SIG-M5 treated with dmso at 0.1 percent for 504 hours (cell line): ENCODE data around the gene SOAT2.
A peak's percentile ranks its signal among the peaks of the same experiment; 100 is the strongest.

Source experiments
- DNase-seq: peaks from one replicate; lab custom pipeline; 2025; ENCODE audit not compliant: unreplicated experiment; lab: John Stamatoyannopoulos, UW

Gene SOAT2

GRCh38 chr12:53064613-53065436 lies 38.5 kb upstream of the SOAT2 start:
- no peak for DNase-seq

GRCh38 chr12:53065470-53065869 lies 37.8 kb upstream of the SOAT2 start:
- DNase-seq, result no peak

GRCh38 chr12:53065975-53066931 lies 37.0 kb upstream of the SOAT2 start:
- DNase-seq, result peak; percentile 56

GRCh38 chr12:53067074-53067992 lies 36.0 kb upstream of the SOAT2 start:
- DNase-seq, result no peak

- no peak for DNase-seq
These were observed 35.1 kb upstream of the SOAT2 start for GRCh38 chr12:53067993-53068770.

- no peak for DNase-seq
These were observed 34.3 kb upstream of the SOAT2 start for GRCh38 chr12:53068811-53069585.

- DNase-seq, result no peak
These were observed 33.5 kb upstream of the SOAT2 start for GRCh38 chr12:53069621-53070410.

- no peak for DNase-seq
These were observed 32.3 kb upstream of the SOAT2 start for GRCh38 chr12:53070877-53071492.

GRCh38 chr12:53071591-53072551 lies 31.4 kb upstream of the SOAT2 start:
- DNase-seq, result no peak

GRCh38 chr12:53073881-53074280 lies 29.4 kb upstream of the SOAT2 start:
- DNase-seq, result no peak

- DNase-seq, result no peak
These were observed 28.8 kb upstream of the SOAT2 start for GRCh38 chr12:53074283-53074998.

GRCh38 chr12:53074999-53075370 lies 28.3 kb upstream of the SOAT2 start:
- DNase-seq, result no peak

GRCh38 chr12:53076461-53076860 lies 26.8 kb upstream of the SOAT2 start:
- no peak for DNase-seq

- DNase-seq, result no peak
These were observed 26.3 kb upstream of the SOAT2 start for GRCh38 chr12:53077030-53077429.

- peak; percentile 35 for DNase-seq
These were observed 24.7 kb upstream of the SOAT2 start for GRCh38 chr12:53078425-53079225.
